ENCODE data around the gene PLK3.
"Not testable (repeated sequence)": the region's sequence is repeated elsewhere in the genome, so short reads cannot be mapped to it uniquely, and the experiment has no call there.

The PLK3 gene

GRCh38 chr1:44799770-44800584 is at the start of gene PLK3:
Gene PLK3, plus strand, starts transcription at chr1:44800377. Its CDS starts 87 bp downstream, at chr1:44800464.
- DNase-seq (ENCODE audit: low read depth) = peak; percentile 99

GRCh38 chr1:44757420-44757819 is 42.8 kb upstream of the PLK3 start:
- no peak for DNase-seq (ENCODE audit: low read depth)

- DNase-seq (ENCODE audit: low read depth) = no peak
Measured at GRCh38 chr1:44759077-44759476, 41.1 kb upstream of the PLK3 start.

- no peak for DNase-seq (ENCODE audit: low read depth)
Measured at GRCh38 chr1:44760876-44761275, 39.3 kb upstream of the PLK3 start.

GRCh38 chr1:44766421-44766820 is 33.8 kb upstream of the PLK3 start:
- DNase-seq (ENCODE audit: low read depth) = not testable (repeated sequence)

DNA sequence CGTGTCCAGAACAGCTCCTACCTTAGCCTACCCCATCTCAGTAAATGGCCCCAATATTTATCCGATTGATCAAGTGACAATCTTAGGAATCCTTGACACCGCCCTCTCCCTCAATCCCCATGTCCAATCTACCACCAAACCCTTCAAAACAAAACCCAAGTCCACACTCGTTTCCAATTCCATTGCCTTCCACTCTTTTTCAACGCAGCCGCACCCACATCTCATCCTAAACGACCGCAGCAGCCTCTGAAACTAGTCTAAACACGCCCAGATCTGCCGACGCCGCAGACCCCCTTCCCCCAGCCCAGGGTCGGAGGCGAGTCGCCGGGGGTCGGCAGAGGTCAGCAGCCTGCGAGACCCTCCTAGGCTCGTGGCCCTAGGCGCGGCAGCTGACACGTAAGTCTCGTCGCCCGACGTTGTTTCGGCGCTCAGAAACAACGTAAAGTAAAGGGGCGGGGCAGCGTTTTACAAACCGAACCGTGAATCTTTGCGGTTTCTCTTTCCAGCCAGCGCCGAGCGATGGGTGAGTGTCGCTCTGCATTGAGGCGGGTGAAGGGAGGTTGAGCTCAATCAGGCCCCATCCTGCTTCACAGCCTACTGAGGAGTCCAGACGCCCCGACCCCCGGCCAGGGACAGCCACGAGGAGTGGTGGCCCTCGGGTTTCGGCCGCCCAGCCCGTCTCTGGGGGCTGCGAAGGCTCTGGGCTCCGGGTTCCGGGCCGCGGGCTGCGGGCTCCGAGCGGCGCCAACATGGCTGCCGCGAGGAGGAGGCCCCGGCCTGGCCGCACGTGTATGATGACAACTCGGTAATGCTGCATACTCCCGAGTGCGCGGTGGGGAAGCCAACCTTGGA is 24.9 kb upstream of the PLK3 start, which contains the start of gene RPS8:
Gene RPS8 (plus strand): TSS at position 463 of the 852 bp plus-strand sequence. CDS start 57 bp downstream, at position 520.
- DNase-seq (ENCODE audit: low read depth) = peak; percentile 74

DNA sequence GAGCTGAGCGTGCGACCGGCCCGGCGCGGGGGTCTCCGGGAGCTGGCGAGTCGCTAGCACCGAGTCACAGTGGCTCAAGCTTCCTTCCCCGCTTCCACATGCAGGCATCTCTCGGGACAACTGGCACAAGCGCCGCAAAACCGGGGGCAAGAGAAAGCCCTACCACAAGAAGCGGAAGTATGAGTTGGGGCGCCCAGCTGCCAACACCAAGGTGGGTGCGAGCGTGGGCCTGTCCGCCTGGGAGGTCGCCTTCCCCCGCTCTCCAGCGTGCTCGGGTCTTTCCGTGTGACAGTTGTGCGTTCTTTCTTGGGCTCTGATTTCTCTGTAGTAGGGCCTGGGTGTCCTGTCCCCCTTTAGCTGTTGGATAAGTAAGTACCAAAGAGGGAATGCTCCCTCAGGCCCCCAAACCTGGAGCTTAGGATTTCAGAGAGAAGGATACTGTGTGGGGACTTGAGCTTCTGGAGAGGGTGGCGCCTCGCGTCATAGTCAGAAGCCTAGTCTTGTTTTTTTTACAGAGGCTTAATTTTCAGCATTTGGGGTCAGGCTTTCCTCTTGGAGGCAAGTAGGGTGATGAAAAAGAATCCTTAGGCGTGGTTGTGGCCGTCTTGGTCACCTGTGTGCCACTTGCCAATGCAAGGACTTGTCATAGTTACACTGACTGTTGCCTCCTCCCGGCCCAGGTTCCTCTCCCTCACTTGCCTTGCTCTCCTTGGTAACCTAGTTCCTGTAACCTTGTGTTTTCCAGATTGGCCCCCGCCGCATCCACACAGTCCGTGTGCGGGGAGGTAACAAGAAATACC is 24.0 kb upstream of the PLK3 start:
- no peak for DNase-seq (ENCODE audit: low read depth)

GRCh38 chr1:44776730-44777068 is 23.5 kb upstream of the PLK3 start:
- no peak for DNase-seq (ENCODE audit: low read depth)

DNA sequence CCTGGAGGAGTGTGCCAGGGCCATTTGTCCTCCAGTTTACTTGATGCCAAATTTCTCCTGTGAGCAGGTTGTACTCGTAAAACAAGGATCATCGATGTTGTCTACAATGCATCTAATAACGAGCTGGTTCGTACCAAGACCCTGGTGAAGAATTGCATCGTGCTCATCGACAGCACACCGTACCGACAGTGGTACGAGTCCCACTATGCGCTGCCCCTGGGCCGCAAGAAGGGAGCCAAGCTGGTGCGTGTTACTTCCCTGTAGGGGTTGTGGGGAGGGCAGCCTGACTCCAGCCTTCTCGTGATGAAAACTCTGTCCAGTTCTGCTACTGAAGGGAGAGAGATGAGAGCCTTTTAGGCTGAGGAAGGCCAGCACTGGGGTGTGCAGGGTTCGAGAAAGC is 22.6 kb upstream of the PLK3 start:
- DNase-seq (ENCODE audit: low read depth) = no peak

DNA sequence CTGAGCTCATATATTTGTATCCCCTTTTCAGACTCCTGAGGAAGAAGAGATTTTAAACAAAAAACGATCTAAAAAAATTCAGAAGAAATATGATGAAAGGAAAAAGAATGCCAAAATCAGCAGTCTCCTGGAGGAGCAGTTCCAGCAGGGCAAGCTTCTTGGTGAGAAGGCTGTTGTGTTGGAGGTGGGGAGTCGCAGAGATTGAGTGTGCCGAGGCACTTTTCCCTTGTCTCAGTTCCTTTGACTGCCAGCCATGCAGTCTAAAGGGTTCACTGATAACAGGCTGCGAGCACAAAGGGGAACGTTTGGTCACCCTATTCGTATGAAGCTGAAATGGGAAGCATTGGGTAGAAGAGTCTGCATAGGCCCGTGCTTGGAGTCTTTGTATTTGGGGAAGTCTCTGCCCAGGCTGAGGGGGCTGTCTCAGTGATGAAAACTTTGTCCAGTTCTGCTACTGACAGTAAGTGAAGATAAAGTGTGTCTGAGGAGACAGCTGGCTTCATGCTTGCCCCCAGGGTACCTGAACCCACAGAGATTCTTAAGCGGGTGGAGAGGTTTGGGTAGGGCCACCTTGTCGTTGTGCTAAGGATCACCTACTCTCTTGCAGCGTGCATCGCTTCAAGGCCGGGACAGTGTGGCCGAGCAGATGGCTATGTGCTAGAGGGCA is 22.1 kb upstream of the PLK3 start:
- DNase-seq (ENCODE audit: low read depth) = no peak

GRCh38 chr1:44778705-44779576 is 21.2 kb upstream of the PLK3 start:
- DNase-seq (ENCODE audit: low read depth) = no peak

GRCh38 chr1:44780583-44781121 is 19.5 kb upstream of the PLK3 start:
- DNase-seq (ENCODE audit: low read depth) = no peak

- DNase-seq (ENCODE audit: low read depth) = no peak
Measured at GRCh38 chr1:44783697-44784093, 16.5 kb upstream of the PLK3 start.

DNA sequence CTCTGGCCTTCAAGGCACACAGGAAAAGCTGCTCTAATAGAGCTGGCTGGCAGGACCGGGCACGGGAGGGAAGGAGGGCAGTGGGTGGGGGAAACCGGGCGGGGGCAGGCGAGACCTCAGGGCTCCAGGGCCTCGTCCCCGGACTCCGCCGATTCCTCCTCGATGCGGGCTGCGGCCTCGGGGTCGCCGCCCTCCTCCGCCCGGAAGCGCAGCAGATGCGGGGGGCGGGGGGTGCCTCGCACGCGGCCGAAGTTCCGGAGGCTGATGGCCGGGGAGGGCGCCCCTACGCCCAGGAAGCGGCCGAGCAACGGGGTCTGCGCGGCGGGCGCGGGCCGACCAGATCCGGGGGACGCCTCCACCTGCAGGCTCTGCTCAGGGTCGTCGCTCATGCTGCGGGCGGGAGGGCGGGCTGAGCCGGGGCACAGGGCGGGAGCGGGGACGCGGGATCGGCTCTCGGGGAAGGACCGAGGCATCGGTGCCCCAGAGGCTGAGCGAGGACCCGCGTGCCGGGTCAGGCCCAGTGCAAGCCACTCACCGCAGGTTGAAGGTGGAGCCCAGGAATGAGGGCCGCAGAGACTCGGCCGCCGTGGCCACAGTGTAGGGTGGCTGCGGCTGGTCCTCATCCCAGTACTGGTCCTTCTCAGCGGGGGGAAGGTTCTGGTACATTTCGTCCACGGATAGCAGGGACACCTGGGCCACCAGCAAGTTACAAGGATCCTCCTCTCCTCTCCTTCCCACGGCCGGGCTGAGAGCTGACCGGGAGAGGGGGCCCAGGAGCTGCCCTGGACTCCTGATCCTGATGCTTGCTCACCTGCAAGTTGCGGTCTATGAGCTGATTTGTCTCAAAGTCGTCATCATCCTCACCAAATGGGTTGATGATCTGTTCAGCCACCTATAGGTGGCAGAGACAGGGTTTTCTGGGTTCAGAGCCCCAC is 15.8 kb upstream of the PLK3 start:
- no peak for DNase-seq (ENCODE audit: low read depth)

GRCh38 chr1:44785029-44785380 is 15.2 kb upstream of the PLK3 start:
- no peak for DNase-seq (ENCODE audit: low read depth)

DNA sequence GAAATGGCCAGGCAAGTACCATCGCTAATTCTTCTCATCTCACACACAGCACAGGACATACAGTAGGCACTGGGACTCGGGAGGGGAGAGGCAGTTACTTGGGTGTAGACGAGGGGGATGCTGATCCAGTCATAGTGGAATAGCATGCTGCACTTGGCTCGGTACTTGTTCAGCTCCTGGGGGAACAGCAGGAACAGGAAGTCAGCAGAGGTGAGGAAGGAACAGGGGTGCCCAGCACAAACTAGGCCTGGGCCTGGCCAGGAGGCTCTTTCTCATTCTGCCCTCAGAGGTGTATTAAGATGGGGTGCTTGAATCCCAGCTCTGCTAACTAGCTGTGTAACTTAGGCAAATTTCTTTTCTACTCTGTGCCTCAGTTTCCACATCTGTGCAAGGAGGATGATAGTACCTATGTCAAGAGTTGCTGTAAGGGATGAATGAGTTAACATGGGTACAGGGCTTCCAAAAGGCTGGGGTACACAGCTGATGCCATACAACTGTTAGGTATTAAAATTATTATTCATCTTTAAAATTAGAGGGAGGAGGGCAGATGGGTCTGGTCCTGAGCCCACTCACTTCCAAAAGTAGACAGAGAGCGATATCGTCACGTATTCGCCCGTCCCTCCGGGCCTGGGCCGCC is 14.6 kb upstream of the PLK3 start:
- no peak for DNase-seq (ENCODE audit: low read depth)

- DNase-seq (ENCODE audit: low read depth) = peak; percentile 54
Measured at GRCh38 chr1:44786138-44786840, 13.9 kb upstream of the PLK3 start.

DNA sequence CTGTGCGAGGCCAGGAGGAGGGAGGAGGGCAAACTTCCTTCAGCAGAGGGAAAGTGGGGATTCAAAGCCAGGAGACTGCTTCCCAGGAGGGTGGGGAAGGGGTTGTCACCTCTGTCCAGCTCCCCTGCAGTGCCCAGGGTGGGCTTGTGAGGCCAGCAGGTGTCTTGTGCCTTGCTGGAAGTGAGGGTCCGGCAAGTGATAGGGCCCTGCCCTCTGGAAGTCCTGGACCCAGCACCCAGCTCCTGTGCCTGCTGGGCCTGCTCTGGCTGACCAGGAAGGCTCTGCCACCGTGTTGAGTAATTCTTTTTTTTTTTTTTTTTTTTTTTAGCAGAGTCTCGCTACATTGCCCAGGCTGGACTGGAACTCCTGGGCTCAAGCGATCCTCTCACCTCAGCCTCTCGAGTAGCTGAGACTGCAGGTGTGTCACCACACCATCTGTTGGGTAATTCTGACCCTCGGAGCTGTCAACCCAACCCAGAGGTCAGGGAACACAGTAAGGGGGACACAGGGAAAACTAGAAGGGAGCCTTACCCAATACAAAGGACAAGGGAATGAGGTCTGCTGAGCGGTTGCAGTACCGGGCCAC is 13.2 kb upstream of the PLK3 start:
- no peak for DNase-seq (ENCODE audit: low read depth)
